Mesodermal cell (in vitro differentiated cells): ENCODE results near the gene PTPRG.
"Not testable (repeated sequence)": the region's sequence is repeated elsewhere in the genome, so short reads cannot be mapped to it uniquely, and the experiment has no call there.

ENCODE experiments used
- H3K27ac ChIP-seq: 2 replicates; pipeline ENCODE4 v1.7.0; 2013; ENCODE audit warnings: mild to moderate bottlenecking, low read depth, low read length, moderate library complexity; ENCODE audit not compliant: severe bottlenecking
- H3K36me3 ChIP-seq: 2 replicates; pipeline ENCODE4 v1.7.1; 2013; ENCODE audit warnings: mild to moderate bottlenecking, low read length, moderate library complexity; ENCODE audit not compliant: control insufficient read depth, insufficient read depth
- H3K4me1 ChIP-seq: one replicate; pipeline ENCODE4 v1.7.1; 2013; ENCODE audit warnings: mild to moderate bottlenecking, low read length; ENCODE audit not compliant: insufficient read depth, control insufficient read depth, poor library complexity, severe bottlenecking
- H3K4me3 ChIP-seq: 2 replicates; pipeline ENCODE4 v1.7.0; 2013; ENCODE audit warnings: low read length, control low read depth, mild to moderate bottlenecking; ENCODE audit not compliant: insufficient read depth, poor library complexity, severe bottlenecking; ENCODE audit errors: extremely low read depth
- H3K9me3 ChIP-seq: 2 replicates; pipeline ENCODE4 v1.7.1; 2013; ENCODE audit warnings: mild to moderate bottlenecking, low read length, moderate library complexity; ENCODE audit not compliant: control insufficient read depth
- WGBS, 2 experiments: methylation state at CpG; one replicate each; pipeline ENCODE4 v1.1.5; 2013; ENCODE audit warnings: missing lambda C conversion rate in 2 of 2; ENCODE audit not compliant: insufficient coverage in 2 of 2; 5-methylcytosine and 5-hydroxymethylcytosine counted together

Gene PTPRG

DNA sequence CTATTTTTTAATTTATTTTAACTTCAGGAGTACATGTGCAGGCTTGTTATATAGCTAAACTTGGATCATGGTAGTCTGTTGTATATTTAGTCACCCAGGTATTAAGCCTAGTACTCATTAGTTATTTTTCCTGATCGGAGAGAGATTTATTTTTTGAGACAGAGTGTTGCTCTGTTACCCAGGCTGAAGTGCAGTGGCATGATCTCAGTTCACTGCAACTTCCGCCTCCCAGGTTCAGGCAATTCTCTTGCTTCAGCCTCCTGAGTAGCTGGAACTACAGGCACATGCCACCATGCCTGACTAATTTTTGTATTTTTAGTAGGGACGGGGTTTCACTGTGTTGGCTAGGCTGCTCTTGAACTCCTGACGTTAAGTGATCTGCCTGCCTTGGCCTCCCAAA is 477.4 kb downstream of the PTPRG start:
- not testable (repeated sequence) for H3K4me1 ChIP-seq, H3K4me3 ChIP-seq, H3K9me3 ChIP-seq, H3K27ac ChIP-seq, H3K36me3 ChIP-seq
- 92 to 94% methylated on average over 3 of the region's 4 CpGs for WGBS, 2 experiments

DNA sequence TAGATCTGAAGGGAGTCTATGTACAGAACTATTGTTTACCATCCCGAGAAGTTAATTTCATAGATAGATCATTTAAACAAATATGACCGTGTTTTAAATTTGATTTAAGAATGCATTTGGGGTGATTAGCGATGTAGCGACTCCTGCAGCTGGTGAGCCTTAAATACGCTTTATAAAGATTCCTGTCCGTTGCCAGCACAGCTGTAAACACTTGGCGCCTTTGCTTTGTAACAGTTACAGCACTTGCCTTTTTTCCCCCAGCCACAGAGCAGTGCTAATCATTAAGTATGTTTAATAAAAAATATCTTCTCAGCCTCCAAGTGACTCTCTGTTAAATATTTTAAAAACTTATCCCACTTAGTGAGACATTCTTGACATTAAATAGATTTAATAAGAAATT is 478.2 kb downstream of the PTPRG start:
- no peaks in the 10 kb centered on the region for H3K36me3 ChIP-seq
- H3K4me3 ChIP-seq, result no peak overlapping the region
- H3K4me1 ChIP-seq, result no peaks in the 10 kb centered on the region
- H3K9me3 ChIP-seq, result no peaks in the 10 kb centered on the region
- H3K27ac ChIP-seq, result no peak overlapping the region
- 93 to 100% methylated on average over 2 to 3 of the region's 7 CpGs for WGBS, 2 experiments

- Histone ChIP-seq H3K36me3 (no peaks in the 10 kb centered on the region), H3K9me3 (no peaks in the 10 kb centered on the region), H3K27ac (no peak overlapping the region), H3K4me1 (no peaks in the 10 kb centered on the region), H3K4me3 (no peak overlapping the region)
- 94 to 100% methylated on average over 2 to 3 of the region's 4 CpGs for WGBS, 2 experiments
These were observed 480.3 kb downstream of the PTPRG start for GRCh38 chr3:62041681-62042080.

DNA sequence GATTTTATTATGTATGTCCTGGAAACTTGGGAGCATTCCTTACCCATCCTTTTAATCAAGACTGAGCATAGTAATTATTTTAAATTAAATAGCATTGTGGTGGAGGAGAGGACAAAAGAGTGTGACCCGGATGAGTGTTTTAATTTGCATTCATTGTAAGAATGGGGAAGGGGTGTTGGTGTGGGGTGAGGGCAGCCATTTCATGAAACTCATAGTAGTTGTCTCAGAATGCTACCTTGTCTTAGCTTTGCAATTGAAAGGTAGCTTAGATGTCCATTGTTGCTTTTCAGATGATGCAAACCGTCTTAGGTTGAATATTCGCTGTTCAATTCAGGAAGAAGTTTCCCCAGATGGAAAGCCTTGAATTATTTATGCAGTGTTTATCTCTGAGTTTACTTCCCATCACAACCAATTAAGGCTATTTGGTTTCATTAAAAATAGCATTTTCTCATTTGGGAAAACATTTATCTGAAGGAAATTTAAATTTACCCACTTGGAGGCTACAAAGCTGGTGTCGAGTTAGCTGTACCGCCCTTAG is 483.6 kb downstream of the PTPRG start:
- H3K9me3 ChIP-seq, result no peaks in the 10 kb centered on the region
- WGBS, 2 experiments, result 78 to 81% methylated on average over 3 to 4 of the region's 5 CpGs
- H3K4me3 ChIP-seq, result no peak overlapping the region
- no peak overlapping the region for H3K27ac ChIP-seq
- H3K4me1 ChIP-seq, result peaks cover 2% of the 10 kb centered on the region
- H3K36me3 ChIP-seq, result no peaks in the 10 kb centered on the region

GRCh38 chr3:62046326-62046725 is 485.0 kb downstream of the PTPRG start:
- Histone ChIP-seq H3K4me3 (no peak overlapping the region), H3K27ac (no peak overlapping the region), H3K9me3 (no peaks in the 10 kb centered on the region), H3K36me3 (no peaks in the 10 kb centered on the region), H3K4me1 (peaks cover 2% of the 10 kb centered on the region)

DNA sequence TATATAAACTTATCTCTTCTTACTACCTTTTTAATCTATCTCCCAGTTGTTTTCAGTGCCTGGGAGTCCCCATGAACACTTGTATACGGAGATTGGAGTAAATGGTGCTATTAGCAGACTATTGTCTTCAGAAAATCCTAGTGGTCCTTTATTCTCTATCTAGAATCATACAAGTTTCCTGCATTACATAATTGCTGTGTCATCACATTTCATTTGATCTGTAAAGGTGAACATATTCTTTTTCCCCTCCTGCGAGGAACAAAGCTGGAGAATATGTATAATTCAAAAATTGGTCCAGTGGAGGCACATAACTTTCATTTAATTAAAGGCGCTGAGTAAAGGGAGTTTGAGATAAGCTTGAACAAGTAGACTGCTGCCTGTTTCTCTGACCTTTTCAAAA is 487.2 kb downstream of the PTPRG start:
- Histone ChIP-seq H3K4me1 (peaks cover 2% of the 10 kb centered on the region), H3K4me3 (no peak overlapping the region), H3K9me3 (no peaks in the 10 kb centered on the region), H3K36me3 (no peaks in the 10 kb centered on the region), H3K27ac (no peak overlapping the region)
- WGBS, 2 experiments, result 80 to 100% methylated on average over 1 of the region's 3 CpGs

- peaks cover 2% of the 10 kb centered on the region for H3K4me1 ChIP-seq
- 94 to 100% methylated on average over 1 to 3 of the region's 6 CpGs for WGBS, 2 experiments
- no peaks in the 10 kb centered on the region for H3K36me3 ChIP-seq
- no peak overlapping the region for H3K4me3 ChIP-seq
- no peak overlapping the region for H3K27ac ChIP-seq
- H3K9me3 ChIP-seq, result no peaks in the 10 kb centered on the region
These were observed 487.7 kb downstream of the PTPRG start for GRCh38 chr3:62049033-62049432.

DNA sequence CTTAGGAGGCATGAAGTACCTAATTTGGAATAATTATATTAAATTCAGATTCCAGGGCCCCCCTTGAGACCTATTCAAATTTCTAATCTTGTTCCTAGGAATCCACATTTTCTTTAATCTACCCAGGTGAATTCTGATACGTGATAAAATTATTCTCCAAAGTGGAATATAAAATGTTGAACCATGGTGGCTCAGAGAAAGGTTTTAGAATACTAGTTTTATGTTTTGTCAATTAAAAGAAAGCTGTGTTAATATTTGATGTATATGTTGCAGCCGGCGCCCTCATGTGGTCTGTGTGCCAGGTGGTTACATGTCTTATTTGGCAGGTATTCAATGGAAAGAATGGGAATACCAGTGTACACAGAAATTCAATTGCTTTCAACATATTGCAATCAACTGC is 490.1 kb downstream of the PTPRG start:
- Histone ChIP-seq H3K4me1 (peaks cover 2% of the 10 kb centered on the region), H3K27ac (no peak overlapping the region), H3K4me3 (no peak overlapping the region), H3K9me3 (no peaks in the 10 kb centered on the region), H3K36me3 (no peaks in the 10 kb centered on the region)
- WGBS, 2 experiments, result no CpG with 5 or more reads among the region's 3 CpGs

GRCh38 chr3:62052331-62052730 is 491.0 kb downstream of the PTPRG start:
- 96 to 100% methylated on average over 1 to 2 of the region's 2 CpGs for WGBS, 2 experiments
- Histone ChIP-seq H3K4me3 (no peak overlapping the region), H3K9me3 (no peaks in the 10 kb centered on the region), H3K36me3 (no peaks in the 10 kb centered on the region), H3K27ac (no peak overlapping the region), H3K4me1 (peaks cover 2% of the 10 kb centered on the region)

DNA sequence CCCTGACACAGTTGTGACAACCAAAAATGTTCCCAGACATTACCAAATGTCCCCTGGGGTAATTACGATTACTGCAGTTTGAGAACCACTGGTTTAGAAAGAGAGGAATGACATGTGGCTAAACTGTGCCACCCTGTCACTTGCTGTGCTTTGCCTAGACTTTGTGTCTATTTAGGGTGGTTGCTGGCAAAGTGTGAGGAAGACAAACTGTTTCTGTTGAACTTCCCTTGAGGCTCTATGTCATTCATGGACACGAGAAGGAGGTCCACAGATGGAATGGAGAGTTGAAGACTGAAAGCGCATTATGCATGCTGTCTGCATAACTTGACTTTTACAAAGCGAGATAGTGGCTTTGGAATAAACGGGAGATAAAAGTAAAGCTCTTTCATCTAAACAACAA is 495.3 kb downstream of the PTPRG start:
- Histone ChIP-seq H3K36me3 (no peaks in the 10 kb centered on the region), H3K4me1 (no peaks in the 10 kb centered on the region), H3K27ac (no peak overlapping the region), H3K4me3 (no peak overlapping the region), H3K9me3 (no peaks in the 10 kb centered on the region)
- WGBS, 2 experiments, result 89 to 90% methylated on average over 3 of the region's 5 CpGs

DNA sequence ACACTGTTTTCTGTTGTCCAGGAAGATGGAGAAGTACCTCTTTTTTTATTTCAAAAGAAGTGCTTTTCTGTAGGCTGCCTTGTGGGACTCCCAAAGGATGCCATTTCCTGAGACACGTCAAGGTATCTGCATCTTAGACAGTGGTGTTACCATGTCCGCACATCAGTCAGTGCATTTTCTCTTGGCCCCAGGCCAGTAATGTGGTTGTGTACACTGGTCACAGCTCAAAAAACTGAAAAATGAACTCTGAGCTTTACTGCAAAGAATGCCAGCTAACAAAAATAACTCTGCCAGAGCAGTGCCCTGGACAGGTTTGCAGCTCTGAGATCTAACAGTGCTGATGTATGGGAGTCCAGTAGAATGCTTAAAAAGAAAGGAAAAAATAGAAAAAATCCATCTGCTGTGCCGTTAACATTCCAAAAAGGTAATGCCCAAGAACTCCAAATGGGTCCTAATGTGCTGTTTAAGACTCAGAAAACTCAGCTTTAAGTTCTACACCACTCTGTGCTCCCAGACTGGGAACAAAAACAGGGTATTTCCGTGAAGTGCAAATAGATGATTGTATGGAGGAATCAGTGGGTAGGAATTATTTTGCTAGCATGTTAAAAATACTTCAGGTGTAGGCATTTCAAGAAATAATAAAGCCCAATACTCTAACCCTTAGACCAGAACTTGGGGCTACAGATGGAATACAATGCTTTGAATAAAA is 496.1 kb downstream of the PTPRG start:
- 94 to 96% methylated on average over 3 of the region's 4 CpGs for whole genome bisulfite sequencing, 2 experiments

More for the DNA sequence above, 496.1 kb downstream of the PTPRG start:
- H3K27ac ChIP-seq, result no peak overlapping the region
- H3K4me3 ChIP-seq, result no peak overlapping the region
- H3K36me3 ChIP-seq, result no peaks in the 10 kb centered on the region
- H3K4me1 ChIP-seq, result no peaks in the 10 kb centered on the region
- no peaks in the 10 kb centered on the region for H3K9me3 ChIP-seq
